GM19452 (cell line): Measurements from ENCODE around the gene FAM78A.
A peak's percentile ranks its signal among the peaks of the same experiment; 100 is the strongest.

ENCODE experiments used
- ATAC-seq: cut with Tn5 transposase; IDR thresholded peaks from one replicate; pipeline ENCODE4 v1.9.1; 2021; ENCODE audit not compliant: unreplicated experiment

The FAM78A gene

DNA sequence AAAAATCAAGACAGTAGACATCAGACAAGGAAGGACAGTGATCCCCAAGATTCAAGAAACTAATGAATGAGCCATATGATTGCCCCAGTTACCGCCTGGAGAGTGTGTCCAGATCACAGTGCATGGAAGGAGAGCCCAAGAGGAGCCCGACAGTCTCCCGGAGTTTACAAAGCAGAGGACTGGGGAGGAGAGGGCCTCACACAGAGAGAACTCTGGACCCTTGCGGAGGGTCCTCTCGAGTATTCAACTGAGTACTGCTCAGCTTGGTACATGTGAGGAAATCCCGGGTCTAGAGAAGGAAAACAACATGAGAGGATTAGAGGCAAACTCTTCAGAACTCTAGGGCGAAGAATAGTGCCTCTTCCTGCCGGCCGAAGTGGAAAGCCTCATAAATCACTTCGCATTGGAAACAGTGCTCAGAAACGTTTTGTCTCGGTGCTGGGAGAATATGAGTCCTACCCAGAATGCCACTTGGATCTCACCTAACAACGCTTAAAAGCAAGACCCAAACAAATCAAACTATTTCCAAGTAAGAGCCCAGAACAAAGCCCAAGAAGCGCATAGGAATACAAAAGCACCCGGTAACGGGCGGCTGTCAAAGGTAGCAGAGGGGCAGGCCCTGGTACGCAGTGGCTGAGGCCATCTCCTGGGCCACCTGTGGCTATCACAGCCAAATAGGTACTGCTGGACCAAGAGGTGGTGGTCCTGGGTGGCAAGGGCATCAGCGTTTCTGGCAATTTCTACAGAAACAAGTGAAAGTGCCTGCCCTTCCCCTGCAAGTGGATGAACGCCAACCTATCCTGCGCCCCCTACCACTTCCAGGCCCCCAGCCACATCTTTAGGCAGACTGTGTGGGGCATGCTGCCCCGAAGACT, 36.0 kb downstream of the FAM78A start:
- ATAC-seq, result no peak

DNA sequence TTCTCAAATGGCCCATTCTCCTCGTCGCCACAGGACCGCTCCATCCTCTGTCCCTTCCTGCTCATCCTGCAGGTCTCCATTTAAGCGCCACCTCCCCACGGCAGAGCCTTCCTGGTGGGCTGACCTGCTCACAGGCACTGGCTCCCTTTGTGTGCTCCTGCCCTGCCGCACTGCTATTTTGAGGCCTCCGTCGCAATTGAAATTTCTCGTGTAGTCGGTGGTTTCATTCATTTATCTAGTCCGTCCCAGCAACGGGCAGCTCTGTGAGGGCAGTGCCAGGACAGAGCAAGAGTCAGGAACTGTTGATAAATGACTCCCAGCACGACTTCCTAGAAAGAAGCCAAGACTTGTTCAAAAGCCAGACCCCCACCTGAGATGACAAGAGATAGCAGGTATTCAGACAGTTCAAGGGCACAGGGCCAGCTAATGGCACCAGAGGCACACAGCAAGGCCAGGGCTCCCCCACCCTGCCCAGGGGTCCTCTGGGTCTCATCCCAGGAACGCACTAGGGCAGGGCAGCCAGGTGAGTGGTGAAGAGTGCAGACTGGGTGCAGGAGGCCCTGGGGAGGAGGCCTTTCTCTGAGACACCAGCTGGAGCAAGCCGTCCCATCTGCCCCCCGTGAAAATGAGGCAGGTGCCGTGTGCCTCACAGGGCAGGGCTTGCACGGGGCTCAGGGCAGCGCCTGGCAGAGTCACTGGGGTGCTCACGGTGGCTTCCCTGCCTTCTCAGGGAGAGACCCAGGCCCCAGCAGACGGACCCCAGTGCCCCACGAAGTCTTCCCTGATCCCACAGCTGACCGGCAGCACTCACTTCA, 36.9 kb downstream of the FAM78A start:
- no peak for ATAC-seq

DNA sequence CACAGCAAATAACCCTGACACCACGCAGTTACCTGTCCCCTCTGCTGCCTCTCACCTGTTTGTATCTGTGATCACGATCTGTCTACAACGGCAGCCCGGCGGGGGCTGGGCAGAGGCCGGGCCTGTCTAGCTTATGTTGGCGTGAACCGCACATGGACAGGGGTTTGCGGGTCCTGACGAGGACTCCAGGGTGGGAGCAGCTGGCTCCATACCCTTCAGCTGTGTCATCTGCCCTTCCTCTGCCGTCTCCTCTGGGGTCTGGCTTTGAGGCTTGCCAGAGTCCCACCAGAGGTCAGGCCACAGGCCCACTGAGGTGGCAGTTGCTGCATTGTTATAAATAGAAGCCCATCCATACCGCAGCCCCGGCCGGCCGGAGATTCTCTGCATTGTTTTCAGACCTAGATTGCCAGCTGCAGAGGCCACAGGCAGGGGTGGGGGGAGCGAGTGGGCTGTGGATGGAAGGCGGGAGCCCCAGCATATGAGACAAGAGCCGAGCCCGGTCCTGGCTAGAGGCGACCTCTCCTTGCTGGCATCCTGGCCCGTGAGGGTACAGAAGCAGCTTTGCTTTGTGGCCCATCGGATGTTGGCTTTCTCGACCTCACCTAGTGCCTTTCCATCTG, 37.8 kb downstream of the FAM78A start:
- ATAC-seq, result peak; percentile 34

DNA sequence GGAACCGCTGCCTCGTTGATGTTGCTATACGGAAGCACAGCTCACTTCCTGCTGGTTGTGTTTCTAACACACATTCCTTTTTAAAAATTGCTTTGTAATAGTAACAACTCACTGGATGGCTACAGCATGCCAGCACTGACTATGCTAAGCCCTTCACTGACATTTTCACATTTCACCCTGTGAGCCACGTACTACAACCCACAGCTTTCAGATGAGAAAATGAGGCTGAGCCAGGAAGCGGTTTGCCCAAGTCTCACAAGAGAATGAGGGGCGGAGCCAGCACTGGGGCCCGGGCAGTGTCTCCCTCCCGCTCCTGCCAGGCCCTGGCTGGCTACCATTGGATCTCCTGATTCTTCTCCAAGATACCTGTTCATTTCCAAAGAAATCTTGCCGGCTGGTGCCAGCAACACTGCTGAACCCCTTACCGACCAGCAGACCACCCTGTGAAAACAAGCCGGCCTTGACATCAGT, 38.3 kb downstream of the FAM78A start:
- ATAC-seq, result peak; percentile 88

DNA sequence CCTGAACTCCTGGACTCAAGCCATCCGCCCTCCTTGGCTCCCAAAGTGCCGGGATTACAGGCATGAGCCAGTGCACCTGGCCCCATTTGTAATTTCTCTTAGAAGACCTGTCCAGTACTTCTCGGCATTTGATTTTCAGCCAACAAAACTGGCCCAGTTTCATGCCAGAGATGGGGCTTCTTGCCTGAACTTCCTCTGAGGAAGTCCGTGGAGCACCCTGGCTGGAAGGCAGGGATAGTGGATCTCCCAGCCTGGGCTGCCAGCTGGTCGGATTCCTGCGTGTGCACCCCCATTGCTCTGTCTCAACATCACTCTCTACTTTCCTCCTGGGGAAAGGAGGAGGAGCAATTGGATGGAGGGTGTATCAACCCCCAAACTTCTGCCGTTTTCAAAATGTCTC, 39.0 kb downstream of the FAM78A start:
- ATAC-seq, result no peak

DNA sequence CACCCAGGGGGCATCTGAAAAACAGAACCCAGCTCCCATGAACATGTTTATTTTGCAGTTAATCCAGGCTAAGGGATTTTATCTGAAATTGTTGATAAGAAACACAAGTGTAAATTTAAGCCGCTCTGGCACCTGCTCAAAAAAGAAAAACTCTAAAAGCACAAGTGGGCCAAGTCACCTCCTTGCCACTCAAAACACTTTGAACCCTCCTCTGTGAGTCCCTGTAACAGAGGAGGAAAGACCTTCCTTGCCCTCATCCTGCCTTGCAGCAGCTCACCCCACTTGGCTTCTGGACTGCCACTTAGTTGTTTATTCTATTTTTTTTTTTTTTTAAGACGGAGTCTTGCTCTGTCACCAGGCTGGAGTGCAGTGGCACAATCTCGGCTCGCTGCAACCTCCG, 39.5 kb downstream of the FAM78A start:
- ATAC-seq, result no peak

DNA sequence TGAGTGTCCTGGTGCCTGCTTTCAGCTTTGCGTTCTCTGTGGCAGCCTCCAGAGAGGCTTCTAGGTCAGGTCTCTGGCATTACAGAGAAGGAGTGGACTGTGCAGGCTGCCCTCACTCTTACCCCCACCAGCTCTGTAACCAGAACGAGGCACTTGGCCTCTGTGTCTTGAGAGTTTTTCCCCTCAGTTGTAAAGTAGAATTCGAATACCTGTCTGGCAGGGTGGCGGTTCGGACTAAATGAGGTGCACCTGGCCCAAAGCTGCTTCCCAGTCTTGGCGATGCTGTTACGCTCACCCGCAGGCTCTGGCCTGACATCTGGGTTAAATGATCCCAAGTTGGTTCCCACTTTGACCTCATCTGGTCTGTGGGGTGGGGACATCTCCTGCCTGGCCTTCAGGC, 40.1 kb downstream of the FAM78A start:
- ATAC-seq, result no peak

DNA sequence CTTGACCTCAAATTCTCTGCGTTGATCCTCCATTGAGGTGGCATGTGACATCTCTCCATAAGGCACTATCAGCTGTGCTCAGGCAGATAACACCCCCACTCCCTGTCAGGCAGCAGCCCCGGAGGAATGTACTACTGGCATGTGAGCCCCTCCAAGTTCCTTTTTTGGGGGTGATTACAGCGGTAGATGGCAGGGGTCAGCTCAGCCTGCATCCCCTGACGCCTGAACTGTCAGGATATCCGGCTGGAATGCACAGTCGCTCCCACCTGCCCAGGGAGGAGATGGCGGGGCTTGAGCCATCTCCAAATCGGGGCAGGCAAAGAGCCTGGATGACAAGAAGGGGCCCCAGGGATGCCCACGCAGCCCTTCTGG, 40.8 kb downstream of the FAM78A start:
- no peak for ATAC-seq

DNA sequence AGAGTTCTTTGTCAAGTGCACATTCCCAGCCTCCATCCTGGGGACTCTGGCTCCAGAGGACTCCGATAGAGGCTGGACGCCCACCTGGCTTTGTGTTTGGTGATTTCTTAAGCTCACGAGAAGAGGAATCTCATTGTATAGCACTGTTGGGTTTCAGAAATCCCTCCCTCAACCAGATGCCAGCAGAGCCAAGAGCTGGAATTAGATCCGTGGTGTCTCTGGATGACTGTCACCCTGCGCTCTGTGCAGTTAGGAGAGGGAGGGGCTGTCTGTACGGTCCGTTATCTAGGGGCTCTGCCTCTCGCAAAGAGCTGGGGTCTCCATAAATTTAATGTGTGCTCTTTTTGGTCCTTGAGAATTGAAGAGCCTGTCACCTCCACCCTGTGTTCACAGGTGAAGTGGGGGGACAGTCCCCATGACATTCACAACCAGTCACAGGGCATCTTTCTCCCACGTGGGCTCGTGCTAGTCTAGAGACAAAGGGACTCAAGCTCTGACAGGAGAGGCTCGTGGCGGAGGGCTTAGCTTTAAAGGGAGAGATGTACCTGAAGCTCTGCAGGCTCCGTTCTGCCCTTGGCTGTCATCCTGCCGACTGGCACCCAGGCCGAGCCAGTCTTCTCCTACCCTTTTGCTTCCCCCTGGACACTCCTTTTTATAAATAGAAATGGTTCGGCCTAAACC, 41.4 kb downstream of the FAM78A start:
- ATAC-seq, result no peak

DNA sequence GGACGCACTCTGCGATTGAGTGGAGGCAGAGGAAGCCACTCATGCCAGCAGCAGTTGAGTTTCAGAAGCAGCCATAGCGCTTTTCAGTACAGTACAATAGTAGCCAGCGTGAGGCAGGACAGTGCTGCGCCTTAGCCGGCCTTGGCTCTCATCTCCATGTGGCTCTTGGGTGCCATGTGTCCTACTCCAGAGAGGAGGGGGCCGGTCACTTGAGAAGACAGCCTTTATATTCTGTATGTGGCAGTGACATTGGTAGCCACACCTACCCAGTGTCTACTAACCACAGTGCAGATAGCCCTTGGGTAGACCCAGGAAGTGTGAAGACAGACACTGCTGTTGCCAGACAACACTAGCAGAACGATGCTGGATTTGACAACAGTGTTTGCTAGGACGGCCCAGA, 42.3 kb downstream of the FAM78A start:
- no peak for ATAC-seq

DNA sequence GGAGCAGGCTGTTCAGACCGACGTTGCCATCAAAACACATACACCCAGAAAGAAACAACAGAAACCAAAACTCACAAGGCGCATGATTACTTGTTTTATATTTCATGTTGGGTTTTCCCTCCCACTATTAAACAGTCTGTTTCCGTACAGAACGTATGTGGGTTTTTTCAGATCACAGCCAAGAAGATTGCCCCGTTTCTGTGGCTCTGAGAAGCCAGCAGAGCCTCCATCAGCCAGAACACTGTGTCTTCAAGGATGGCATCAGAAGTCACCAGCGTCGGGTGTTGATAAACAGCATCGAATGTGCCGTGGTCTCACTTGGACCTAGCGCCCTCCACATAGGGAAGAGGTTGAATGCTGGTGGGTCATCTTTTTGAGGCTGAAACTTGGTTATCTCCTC, 42.8 kb downstream of the FAM78A start:
- ATAC-seq, result no peak

DNA sequence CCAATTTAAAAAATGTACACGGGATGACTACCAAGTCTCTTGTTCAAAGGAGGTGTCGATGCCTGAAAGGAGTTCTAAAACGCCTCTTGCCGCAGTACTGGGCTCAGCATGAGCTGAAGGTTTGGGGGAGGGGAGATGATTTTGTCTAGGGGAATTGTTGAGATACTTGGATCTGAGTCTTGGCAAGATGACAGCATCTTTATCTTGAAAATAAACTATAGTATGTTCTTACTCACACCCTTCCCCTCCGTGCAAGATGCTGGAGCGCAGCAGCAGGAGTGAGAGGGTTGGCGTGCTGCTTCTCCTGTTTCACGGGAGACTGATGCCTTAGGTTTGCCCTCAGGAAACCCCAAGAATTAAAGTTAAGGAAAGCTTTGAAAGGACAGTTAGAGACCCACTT, 47.3 kb downstream of the FAM78A start:
- no peak for ATAC-seq

DNA sequence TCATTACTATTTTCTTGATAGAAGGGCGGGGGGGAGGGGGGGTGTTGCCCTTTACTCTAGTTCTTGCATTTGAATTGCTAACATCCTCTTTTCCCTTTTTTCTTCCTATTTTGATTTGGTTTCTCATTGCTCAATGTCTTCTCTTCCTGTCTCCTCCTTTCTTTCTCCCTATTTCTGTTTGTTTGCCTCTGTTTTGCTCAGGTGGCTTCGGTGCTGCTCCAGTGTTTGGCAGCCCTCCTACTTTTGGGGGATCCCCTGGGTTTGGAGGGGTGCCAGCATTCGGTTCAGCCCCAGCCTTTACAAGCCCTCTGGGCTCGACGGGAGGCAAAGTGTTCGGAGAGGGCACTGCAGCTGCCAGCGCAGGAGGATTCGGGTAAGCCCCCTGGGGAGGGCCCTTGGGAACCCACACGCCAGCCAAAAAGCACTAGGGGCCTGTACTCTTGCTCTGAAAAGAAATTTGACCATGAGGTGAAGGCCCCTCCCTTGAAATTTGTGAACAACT, 48.3 kb downstream of the FAM78A start:
- ATAC-seq, result no peak

DNA sequence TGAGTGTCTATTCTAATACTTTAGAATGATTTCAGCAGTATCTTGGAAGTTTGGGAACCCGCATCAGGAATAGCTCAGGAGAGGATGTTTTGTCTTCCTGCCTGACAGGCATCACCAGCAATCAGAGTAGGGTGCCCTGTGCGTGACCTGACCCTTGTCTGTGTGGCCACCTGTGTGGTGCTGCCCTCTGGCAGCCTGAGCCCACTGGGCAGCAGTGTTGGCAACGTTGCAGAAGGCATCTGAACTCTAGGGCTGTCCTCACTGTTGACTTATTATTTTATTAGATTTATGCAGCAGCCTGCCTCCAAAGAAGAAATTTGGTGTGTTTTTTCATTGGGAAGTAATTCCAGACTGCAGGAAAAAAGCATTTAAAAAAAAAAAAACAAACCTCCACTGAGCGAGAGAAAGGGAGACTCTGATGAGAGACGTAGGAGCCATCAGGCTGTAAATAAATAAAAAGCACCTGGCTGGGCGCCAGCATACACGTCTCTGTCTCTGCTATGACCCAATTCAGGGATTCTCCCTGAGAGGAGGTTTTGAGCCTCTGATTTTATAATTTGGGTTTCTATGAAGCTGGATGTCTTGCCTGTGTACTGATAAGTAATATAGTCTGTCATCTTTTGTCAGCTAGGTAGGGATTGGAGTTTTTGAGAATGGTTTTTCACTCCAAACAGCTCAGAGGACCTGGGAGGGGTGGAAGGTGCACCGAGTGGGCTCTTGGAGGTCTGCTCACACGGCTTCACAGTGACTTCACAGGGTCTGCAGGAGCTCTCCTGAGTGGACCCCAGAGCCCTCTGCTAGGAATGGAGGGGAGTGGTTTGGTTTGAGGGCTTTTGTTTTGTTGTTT, 49.0 kb downstream of the FAM78A start:
- ATAC-seq, result no peak

DNA sequence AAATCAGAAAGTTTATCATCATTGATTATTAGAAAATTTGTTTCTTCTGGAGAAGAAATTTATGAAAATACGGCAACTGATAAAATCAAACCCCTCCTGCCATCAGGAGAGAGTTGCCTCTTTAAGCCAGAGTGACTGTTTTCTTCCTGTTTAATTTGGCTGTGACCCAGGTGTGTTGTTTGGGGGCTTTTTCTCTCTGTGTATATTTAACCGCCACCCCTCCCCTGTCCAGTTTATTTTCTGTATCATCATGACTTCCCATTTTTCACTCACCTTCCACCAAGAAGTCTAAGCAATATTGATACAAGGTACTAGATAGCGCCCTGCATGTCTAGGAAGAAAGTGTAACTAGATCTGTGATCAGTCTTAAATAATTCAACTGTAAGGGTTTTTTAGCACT, 50.1 kb downstream of the FAM78A start:
- no peak for ATAC-seq

DNA sequence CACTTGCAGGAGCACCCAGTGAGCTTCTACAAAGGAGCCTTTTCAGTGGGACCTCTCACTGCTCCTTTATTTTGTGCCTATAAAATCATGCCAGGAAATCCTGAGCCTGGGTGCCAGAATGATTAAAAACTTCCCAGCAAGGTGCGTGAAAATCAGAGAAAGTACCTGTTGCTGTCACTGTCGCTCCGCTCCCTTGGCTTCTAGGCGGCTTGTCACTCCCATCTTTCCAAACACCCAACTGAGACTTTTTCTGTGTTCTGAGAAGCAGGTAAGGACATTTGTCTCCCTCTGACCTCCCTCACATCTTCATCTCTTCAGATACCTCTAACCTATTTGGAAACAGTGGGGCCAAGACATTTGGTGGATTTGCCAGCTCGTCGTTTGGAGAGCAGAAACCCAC, 53.9 kb downstream of the FAM78A start:
- no peak for ATAC-seq

DNA sequence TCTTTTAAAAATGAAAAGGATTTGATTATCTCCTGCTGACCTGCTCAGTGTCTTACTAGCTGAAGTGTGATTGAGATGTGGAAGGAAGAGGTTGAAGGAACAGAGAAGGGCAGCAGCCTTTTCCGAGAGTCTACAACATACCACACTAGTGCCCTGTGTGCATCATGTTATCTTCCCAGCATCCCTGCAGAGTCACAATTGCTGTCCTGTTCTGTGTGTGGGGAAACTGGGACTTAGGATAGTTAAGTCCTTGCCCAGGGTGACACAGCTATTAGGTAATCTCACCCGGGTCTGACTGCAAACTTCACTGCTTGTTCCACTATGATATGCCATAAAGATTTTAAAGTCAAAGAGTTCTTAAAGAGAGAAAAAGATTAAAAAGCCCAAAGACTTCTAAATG, 55.8 kb downstream of the FAM78A start:
- ATAC-seq, result no peak

DNA sequence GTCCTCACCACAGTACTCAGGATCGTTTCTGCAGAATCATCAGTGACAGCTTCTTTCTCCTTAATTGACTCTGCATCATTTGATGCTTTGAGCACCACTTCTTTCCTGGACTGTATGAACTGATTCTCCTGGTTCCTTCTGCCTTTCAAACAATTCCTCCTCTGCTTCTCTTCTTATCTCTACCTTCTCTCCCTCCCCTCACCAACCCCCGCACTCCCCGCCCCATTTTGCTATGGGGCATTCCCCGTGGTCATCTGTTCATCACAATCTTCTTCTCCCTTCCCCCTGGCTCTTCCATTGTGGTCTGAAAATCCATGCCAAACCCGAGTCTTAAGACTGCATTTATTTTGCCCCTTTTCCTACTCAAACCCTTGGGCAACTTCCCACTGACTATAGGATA, 57.9 kb downstream of the FAM78A start:
- ATAC-seq, result no peak

DNA sequence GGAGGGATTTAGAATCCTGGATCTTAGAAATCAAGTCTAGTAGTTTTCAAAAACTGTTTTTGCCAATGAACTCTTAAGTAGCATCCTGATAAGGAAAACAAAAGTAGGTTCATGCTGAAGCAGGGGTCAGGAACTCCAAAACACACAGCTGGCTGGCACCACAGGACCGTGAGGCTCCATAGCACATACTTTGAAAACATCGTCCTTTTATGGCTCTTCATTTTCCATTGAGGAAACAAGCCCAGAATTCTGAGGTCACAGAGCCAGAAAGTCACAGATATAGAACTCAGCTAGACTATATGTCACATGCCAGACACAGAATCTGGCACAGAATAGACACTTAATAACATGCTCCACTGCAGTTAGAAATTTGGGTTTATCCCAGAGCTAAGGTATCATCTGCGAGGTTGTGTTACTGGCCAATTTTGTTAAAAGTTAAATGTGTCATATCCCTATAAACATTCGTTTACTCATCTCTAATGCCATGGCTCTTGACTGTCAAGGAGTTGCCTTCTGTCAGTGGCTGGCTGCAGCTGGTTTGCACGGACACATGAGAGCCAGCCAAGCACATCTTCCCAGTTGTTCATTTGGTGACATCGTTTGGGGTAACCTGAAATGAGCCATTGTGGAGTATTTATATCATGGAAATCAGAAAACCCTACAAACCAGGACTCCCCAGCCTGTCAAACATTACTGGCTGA, 58.8 kb downstream of the FAM78A start:
- ATAC-seq, result no peak

DNA sequence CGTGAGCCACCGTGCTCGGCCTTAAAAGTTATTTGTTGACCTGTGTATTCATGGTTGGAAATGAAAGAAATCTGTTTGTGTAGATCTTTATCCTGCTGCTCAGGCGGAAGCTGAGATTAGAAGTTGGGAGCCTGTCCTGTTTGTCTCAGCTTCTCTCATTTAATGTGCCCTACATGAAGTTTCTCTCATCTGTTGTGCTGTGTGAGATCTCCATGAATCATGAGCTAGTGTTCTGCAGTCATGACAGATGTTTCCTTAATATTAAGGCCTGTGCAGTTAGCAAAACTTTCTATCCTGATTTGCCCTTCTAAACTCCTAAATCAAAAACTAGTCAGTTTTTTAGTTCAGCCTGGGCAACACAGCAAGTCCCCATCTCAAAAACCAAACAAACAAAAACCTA, 59.5 kb downstream of the FAM78A start:
- ATAC-seq, result no peak
